Pons (tissue), 1 donor: ENCODE data around the gene SNTA1.
"Not testable (repeated sequence)": the region's sequence is repeated elsewhere in the genome, so short reads cannot be mapped to it uniquely, and the experiment has no call there.

Source experiments
- DNase-seq: peaks from one replicate; pipeline ENCODE4 v3.0.0-alpha.2; 2016; ENCODE audit warnings: low spot score

Gene SNTA1

DNA sequence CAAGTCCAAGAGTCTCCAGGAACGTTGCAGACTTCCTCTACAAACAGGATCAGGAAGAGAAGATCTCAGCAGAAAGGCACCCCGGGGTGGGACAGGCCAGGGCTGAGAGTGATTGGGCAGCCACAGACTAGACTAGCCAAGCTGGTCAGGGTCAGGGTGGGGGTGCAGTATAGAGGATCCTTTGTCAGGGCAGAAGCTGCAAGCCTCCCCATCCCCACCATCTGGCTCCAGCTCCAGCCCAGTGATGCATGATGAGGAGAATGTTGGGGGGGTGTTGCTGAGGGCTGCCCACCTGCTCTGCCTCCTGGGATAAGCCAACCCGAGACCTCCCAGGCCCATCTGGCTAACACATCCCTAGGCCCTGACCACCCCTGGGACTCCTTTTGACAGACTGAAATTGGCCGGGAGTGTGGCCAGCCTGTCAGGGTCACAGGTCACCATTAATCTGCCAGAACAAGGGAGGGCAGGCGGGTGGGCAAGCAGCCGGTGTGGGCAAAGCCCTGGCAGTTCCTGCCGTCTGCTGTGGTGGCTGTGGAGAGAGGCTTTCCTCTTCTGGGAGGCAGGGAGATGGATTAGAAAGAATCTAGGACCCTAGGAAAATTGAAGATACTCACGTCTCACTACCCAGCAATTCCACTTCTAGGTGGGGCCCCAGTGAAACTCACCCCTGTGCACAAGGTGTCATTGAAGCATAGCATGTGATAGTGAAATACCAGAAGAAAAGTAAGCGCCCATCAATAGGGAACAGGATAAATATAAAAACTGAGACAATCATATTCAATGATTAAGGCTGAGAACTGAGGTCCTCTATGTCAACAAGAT lies 22.1 kb upstream of the SNTA1 start:
- peak; percentile 95 for DNase-seq

DNA sequence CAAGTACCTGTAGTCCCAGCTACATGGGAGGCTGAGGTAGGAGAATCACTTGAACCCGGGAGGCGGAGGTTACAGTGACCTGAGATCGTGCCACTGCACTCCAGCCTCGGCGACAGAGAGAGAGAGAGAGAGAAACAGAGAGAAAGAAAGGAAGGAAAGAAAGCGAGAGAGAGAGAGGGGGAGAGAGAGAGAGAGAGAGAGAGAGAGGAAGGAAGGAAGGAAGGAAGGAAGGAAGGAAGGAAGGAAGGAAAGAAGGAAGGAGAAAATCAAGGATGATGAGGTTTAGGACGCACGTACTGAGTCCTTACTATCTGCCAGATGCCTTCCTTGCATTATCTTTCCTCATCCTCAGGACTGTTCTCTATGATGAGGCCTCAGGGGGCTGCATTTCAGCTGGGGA lies 21.2 kb upstream of the SNTA1 start:
- DNase-seq, result not testable (repeated sequence)

DNA sequence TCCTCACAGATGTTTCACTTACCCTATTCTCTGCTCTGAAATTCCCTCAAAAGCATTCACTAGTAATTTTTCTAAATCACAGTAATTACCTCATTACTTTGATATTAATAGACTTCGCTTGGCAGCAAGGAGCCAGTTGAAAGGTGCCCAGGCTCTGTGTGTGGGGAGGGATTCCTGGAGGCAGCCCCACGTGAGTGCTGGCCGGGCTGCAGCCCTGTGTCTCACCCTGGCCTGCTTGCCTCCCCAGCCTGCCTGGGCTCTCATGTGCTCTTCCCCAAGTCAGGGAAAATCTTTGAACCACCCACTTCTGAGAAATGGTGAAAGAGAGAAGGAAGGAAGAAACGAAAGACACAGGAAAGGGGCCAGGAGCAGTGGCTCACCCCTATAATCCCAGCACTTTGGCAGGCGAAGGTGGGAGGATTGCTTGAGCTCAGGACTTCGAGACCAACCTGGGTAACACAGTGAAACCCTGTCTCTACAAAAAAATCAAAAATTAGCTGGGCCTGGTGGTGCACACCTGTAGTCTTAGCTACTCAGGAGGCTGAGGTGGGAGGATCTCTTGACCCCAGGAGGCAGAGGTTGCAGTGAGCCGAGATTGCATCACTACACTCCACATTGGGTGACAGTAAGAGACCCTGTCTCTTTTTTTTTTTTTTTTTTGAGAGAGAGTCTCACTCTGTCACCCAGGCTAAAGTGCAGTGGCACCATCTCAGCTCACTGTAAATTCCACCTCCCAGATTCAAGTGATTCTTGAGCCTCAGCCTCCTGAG lies 20.0 kb upstream of the SNTA1 start:
- DNase-seq, result no peak

DNA sequence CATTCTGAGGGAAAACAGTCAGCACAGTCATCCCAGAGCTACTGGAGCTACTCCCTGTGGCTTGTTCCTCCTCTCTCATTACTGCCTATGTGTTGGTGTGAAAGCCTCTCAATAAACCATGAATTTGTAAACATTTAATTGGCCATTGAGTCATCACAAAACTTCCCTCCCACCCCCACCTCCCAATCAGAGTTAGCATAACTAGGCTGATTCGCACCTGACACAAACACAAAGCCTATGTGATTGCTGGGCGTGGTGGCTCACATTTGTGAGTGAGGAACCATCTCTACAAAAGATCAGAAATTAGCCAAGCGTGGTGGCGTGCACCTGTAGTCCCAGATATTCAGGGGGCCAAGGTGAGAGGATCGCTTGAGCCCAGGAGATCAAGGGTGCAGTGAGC lies 17.1 kb upstream of the SNTA1 start:
- no peak for DNase-seq

DNA sequence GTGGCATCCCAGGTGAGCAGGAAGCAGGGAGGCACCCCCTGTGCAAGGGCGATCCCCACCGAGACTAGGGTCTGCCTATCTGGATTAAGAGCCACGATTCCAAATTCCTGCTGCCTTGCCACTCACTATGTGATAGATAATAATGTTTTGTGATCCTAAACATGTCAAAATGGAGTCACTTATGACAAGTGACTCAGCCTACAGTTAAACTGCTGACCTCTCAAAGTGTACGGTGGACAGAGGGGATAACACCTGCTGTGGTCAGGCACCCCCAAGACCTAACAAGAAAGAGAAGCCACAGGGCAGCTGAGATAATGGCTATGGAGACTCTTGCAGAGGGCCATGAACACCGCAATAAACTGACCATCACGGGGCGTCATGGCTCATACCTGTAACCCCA lies 16.0 kb upstream of the SNTA1 start:
- DNase-seq, result no peak

DNA sequence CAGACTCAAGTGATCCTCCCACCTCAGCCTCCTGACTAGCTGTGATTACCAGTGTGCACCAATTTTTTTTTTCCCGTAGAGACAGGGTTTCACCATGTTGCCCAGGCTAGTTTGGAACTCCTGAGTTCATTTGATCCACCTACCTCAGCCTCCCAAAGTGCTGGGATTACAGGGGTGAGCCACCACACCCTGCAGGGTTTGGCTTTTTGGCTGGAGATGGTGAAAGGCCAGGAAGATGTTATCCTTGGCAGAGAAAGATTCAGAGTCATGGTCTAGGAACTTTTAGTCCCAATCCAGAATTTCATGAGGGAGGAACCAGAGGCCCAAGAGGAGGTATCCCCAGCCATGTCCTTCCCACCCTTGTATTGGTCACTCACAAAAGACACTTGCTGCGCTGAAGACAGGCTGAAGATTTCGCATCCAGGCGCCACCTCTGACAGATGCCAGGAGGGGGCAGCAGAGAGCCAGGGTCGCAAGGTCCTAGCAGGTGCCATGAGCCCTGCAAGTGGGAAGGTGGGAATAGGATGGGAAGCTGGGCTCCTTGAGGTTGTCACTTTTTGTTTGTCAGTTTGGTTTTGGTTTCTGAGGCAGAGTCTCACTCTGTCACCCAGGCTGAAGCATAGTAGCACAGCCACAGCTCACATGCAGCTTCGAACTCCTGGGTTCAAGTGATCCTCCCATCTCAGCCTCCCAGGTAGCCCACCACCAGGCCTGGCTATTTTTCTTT lies 13.5 kb upstream of the SNTA1 start:
- peak; percentile 80 for DNase-seq

DNA sequence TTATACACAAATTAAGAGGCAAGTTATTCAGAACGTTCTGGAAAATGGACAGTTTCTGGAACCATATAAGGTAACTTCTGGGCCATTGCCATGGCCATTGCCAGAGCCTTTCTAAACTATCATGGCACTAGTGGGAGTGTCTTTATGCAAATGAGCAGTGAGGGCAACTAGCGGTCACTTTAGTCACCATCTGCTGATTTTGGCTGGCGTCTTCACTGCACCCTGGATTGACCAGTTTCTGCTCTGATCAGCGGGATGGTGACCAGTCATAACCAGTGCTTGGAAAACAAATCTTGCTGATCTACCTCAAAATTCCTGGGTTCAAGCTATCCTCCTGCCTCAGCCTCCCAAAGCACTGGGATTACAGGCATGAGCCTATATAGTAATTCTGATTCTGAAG lies 7.3 kb upstream of the SNTA1 start:
- DNase-seq, result no peak

DNA sequence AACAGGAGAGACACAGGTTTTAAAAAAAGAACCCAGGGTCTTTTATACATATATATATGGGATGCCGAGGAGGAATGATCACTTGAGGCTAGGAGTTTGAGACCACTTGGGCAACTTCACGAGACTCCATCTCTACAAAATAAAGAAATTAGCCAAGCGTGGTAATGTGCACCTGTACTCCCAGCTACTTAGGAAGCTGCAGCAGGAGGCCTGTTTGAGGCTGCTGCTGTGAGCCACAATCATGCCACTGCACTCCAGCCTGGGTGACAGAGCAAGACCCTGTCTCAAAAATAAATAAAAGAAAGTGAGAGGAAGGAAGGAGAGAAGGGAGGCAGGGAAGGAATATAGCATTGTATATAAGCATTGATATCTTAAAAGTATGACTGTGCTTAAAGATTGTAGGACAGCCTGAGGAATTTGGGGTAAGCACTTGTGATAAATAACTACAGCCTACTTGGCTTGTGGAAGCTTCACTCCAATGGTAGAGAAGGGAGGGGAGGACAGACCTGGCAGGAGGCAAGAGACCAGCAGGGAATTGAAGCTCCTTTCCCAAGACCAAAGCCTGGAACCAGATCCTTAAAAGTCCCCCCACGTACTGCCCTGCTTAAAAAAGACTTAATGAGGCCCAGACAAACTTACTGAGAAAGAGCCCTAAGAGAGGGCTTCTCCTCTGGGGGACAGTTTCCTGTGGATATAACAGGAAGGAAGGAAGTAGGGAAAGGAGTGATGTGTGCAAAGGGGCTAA lies 2.5 kb upstream of the SNTA1 start:
- DNase-seq, result no peak

DNA sequence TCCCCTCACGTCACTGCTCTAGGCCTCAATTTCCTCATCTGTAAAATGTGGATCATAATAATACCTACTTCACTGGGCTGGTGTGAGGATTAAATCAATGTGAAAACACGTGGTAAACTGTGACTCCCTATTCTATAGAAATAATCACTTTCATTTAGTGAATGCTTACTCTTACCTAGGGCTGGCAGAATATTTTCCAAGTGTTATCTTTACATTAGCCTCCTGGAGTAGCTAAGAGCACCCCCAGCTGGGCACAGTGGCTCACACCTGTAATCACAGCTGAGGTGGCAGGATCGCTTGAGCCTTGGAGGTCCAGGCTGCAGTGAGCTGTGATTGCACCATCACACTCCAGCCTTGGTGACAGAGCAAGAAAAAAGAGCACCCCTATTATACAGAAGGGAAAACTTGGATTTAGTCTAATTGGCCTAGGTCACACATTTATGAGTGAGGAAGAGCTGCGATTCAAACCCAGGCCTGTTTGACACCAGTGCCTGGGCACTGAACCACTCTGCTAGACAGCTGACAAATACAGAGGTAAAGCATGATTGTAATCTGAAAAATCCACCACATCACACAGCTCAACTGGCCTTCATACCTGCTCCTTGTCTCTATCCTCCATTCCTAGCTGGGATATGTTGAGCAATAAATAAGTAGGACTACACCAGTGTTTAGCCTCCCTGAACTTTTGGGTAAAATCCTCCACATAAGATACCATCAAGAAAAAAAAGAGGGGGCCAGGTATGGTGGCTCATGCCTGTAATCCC lies 1.4 kb upstream of the SNTA1 start:
- no peak for DNase-seq

DNA sequence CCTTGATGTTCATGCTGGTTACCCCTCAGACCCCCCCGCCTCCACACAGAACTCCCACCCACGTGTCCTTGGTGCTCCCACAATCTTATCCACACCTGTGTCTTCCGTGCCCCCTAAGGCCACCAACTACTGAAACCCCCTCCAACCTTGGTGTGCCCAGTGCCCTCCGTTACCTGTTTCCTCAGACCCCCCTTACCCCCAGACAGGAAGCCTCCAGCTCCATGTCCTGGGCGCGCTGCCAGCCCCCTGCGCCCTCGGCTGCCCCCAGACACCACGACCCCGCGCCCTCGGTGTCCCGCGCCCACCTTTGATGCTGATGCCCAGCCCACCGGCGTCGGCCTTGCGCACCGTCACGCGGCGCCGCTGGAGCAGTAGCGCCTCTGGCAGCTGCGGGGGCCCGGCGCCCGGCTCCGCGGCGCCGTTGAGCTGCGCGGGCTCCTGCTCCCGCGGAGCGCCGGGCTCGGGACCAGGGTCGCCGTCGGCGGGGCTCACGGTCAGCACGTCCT lies 504 bp downstream of the SNTA1 start:
- DNase-seq, result no peak

DNA sequence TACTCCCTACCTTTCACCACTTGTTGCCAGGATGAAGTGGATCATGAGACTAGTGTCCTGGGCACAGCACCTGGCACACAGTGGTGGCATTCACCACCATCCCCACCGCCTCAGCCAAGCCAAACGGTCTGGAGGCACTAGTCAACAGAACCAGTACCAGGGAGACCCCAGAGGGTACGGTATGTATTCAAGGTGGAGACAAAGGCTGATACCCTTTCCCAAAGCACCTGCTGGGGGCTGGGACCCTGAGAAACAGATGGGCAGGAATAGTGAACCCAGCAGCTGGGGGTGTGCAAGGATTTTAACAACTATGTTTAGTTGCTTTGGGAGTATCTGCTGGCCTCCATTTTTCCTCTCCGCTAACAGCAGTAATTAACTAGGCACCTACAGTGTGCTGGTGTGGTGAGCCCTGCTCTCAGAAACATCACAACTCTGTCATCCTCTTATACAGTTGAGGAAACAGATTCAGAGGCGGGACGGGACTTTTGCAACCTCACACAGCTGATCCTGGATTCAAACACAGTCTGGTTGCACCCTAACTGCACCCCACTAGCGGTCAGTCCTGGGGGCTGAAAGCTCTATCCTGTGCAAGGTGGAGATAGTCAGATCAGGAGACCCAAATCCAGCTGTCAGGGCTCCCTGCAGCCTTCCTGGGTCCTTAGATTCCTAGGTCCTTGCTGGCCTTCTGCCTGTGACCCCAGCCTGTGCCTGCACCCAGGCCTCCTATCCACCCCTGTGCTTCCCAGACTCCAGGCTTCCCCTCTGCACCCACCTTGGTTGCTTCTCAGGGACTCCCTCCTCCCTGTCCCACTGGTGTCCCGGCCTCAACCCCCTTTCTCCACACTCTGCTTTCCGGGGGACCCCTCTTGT lies 1.2 kb downstream of the SNTA1 start:
- DNase-seq, result no peak

DNA sequence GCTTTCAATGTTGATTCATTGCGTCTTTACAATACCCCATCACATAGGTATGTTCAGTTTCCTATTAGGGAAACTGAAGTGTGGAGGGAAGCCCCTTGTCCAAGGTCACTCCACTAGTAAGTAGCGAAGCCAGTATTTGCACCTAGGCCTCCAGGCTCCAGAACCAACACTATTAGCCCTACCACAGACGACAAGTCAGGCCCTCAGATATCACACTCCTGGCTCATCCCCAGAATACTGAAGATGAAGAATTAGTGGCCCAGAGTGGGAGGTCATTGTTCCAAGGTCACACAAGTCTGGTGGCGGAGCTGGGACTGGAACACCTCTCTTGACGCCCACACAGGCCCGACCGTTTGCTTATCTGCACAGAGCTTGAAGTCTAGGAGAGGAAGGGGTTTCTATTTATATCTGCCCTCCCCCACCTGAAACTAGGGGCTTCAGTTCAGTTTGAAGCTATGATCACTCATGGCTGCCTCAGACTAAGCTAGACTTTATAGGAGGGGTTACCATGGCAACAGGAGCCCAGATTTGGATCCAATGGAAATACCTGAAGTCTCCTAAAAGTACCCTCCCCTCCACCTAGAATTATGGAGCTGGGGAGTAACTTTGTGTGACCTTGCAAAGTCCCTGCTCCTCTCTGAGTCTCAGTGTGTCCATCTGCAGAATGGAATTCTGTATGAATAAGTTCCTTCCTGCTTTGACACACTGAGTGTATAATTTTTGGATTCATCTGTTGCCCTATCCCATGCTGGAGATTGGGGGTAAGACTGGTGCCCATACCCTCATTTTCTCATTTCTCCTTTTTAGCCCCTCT lies 2.2 kb downstream of the SNTA1 start:
- no peak for DNase-seq

DNA sequence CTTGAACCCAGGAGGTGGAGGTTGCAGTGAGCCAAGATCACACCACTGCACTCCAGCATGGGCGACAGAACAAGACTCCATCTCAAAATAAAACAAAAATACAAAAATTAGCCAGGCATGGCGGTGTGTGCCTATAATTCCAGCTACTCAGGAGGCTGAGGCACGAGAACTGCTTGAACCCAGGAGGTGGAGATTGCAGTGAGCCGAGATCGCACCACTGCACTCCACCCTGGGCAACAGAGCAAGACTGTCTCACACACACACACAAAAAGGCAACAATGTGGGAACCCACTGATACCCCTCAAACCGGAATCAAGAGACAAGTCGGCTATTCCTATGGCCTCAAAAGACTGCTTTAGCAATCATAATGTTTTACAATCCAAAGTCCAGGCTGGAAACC lies 3.0 kb downstream of the SNTA1 start:
- DNase-seq, result not testable (repeated sequence)

DNA sequence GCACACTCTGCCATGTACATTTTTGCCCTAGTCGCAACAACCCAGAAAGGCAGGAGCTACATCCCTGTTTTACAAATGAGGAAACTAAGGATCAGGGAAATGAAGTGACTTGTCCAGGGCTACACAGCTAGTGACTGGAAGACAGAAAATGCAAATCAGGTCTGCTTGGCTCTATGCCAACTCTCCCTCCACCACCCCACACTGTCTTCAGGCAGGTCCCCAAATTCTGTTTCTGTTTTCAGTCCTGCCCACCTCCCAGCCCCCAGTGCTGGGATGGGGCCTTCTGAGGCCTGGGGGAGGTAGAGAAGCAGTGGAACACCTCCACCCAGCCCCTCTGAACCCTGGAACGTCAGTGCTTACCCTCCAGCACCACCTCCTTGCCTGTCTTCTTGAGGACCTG lies 5.1 kb downstream of the SNTA1 start:
- DNase-seq, result no peak

DNA sequence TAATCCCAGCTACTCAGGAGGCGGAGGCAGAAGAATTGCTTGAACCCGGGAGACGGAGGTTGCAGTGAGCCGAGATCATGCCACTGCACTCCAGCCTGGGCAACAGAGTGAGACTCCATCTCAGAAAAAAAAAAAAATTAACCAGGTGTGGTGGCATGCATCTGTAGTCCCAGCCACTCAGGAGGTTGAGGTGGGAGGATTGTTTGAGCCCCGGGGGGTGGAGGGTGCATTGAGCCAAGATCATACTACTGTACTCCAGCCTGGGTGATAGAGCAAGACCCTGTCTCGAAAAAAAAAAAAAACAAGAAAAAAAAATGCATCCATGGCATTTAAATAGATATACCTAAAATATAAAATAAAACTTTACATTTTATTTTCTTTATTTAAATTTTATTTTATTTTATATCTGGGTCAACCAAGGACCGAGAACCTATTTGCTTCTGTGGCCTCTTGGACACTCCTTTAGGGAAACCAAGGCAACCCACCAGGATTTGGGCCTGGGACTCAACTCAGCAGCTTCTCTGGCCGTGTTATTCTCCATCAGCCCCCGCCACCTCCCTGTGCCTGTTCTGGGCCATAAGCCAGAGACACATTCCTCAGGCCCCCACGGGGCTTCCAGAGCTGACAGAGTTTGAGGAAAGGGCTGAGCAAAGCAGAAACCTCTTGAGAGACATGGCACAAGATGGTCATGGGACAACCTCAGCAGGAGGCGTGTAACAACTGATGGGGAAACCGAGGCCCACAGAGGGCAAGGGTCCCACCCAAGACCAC lies 6.2 kb downstream of the SNTA1 start:
- no peak for DNase-seq

DNA sequence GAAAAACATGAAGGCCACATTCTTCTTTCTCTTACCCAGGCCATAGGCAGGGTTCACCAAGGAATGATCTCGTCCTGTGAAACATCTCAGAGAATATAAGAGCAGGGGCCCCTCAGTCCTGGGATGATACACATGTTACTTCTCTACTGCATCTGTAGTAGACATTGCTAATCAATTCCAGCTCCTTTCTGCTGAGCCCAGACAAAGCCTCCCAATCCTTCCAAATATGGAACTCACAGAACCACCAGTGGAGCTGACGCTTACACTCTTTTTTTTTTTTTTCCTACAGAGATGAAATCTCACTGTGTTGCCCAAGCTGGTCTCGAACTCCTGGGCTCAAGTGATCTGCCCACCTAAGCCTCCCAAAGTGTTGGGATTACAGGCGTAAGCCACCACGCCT lies 9.1 kb downstream of the SNTA1 start:
- DNase-seq, result no peak

DNA sequence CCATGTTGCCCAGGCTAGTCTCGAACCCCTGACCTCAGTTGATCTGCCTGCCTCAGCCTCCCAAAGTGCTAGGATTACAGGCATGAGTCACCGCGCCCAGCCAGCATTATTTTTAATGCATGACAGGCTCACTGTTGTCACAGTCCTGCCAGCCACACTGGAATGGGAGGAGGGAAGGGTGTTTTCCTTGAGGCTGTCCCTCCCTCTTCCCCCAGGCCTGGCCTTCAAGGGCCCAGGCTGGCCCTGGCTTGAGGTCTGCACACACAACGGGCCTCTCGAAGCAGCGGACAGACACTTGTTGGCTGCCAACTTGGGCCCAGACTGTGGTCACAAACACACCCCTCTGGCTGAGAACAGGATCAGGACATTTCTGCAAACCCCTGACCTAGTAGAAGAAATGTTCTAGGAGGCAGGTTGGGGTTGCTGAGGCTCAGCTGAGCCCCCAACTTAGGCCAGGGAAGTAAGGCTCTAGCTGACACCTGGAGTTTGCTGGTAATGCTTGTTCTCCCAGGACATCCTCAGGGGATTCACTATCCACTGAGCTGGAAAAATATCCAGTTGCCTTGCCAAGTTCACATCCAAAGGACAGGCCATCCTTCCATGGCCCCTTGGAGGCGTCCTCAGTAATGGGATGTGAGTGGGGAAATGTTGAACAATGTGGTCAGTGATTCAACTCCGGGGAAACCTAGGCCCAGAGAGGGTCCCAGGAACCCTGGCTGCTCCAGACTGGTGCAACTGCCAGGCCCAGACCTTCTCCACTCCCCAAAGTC lies 9.9 kb downstream of the SNTA1 start:
- no peak for DNase-seq
